ENCODE measurements around the gene HSF2BP.
"Not testable (repeated sequence)": the region's sequence is repeated elsewhere in the genome, so short reads cannot be mapped to it uniquely, and the experiment has no call there.

HSF2BP gene

GRCh38 chr21:43596616-43597015, 62.7 kb downstream of the HSF2BP start:
- no peak for DNase-seq

GRCh38 chr21:43595769-43596168, 63.5 kb downstream of the HSF2BP start:
- DNase-seq: not testable (repeated sequence)

GRCh38 chr21:43593078-43593477, 66.2 kb downstream of the HSF2BP start:
- no peak for DNase-seq

- no peak for DNase-seq
Measured at GRCh38 chr21:43591571-43591970, 67.7 kb downstream of the HSF2BP start.

DNA sequence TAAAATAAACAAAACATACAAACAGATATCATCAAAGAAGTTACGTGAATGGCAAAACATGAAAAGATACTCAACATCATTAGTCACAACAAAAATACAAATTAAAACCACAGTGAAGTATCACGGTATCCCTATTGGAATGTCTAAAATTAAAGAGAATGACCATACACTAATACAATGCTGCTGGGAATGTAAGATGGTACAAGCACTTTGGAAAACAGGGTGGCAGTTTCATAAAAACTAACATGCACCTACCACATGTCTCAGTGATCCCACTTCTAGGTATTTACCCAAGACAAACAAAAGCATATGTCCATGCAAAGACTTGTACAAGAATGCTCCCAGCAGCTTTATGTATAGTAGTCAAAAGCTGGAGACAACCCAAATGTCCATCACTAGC, 69.1 kb downstream of the HSF2BP start:
- no peak for DNase-seq

- DNase-seq: no peak
Measured at GRCh38 chr21:43588957-43589356, 70.3 kb downstream of the HSF2BP start.

DNA sequence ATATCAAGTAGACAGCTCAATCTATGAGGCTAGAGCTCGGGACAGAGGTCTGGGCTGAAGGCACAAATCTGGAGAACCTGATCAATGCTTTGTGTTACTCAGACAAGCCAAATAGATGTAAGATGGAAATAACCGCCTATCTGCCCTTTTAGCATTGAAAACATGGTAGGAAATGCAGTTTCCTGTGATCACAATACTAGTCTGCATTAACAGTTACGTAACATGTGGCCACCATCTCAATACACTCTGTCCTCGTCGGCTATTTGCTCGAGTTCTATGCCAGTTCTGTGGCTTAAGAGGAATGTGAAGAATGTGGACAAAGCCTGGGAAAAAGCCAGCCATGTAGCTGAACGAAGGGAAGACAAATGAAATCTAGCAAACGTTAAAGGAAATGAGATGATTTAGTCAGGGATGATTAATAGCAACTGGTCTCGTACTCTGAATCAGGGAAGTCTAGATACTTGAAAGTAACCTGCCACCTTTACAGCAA, 73.3 kb downstream of the HSF2BP start:
- DNase-seq: no peak

- DNase-seq: no peak
Measured at GRCh38 chr21:43585514-43585913, 73.8 kb downstream of the HSF2BP start.

GRCh38 chr21:43581453-43581852, 77.8 kb downstream of the HSF2BP start:
- DNase-seq: no peak

DNA sequence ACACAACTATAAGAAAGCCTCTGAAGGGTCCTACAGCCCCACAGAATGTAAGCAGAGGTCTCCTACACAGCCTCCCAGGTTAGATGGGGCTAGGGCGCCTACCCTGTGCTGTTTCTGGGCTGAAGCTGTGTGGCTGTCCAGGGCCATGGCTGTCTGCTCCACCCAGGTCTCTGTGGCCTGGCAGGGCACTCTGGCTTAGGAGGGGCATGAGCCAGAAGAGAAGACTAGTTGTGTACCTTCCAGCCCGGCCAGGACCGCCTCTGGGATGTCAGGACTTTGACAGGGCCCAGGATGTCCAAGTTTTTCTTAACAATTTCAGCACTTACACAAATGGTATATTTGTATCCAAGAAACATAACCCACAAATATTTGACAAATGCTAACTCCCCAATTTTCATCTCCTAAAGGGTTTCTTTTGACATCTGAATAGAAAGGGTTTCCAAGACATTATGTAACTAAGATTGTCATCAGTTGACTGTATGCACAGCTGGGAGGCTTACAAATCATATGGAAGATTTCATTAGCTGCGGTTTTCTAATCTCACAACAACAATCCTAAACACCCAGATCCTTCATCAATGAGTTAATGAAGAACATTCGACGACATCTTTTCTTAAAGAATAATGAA, 80.5 kb downstream of the HSF2BP start:
- no peak for DNase-seq

DNA sequence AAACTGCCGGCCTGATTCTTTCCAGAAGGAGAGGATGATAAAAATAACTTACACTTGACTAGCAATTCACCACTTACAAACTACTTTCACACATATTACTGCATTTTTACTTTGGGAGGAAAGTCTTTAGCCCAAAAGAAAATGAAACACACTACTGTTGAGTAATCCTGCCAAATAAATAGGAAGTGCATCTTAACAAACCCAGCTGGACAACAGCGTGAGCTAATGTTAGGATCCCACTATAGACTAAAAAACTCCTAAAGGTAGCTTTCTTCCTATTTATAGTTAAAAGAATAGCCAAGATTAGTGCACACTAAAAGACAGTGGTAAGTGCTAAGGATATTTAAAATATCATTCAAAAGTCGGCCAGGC, 83.8 kb downstream of the HSF2BP start:
- DNase-seq: no peak

DNA sequence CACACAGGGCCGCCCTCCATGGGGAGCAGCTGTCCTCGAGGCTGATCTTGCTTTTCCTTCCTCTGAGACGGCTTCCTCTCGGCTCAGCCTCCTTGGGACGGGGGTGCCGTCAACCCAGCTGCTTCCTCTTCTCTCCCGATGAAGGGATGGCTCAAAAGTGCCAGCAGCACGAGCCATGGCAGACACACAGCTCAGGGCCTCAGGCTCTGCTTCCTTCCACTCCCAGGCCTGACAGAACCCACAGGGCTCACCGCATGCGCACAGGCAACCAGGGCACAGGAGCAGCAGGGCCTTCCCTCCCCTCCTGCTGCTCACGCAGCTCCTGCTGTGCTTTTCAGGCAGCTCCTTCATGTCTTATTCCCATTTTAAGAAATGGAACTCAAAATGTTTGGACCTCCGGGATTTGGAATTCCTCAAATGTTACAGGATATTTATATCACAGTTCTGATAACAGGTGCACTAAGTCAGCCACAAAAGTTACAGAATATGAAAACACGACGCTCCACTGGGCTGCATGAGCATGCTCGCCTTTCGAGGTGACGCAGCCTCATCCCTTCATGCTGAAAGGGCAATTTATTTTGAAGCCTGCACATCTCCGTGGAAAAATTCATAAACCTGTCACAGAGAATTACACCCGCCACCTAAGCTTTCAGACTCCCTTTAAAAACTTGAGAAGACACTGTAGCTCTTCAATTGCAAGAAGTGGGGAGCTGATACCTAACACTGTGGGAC, 84.4 kb downstream of the HSF2BP start:
- DNase-seq: no peak

GRCh38 chr21:43573921-43574320, 85.4 kb downstream of the HSF2BP start:
- no peak for DNase-seq

DNA sequence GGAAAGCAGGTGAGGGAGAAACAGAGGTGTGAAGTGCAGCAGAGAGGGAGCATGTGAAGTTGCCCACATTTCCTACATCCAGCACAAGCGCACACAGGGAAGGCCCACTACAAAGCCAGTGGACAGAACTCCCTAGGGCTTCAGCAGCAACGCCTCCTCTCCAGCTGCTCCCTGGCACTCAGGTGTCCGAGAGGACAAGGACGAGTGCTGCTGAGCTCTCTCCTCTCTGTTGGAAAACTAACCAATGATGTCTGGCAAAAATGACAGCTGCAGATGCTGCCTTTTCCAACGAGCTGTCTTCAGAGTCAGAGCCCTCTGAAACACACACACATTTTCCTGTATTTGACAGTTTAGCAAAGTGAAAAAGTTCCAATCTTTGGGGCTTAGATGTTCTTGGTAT, 86.8 kb downstream of the HSF2BP start:
- no peak for DNase-seq

- DNase-seq: no peak
Measured at GRCh38 chr21:43571976-43572375, 87.3 kb downstream of the HSF2BP start.

DNA sequence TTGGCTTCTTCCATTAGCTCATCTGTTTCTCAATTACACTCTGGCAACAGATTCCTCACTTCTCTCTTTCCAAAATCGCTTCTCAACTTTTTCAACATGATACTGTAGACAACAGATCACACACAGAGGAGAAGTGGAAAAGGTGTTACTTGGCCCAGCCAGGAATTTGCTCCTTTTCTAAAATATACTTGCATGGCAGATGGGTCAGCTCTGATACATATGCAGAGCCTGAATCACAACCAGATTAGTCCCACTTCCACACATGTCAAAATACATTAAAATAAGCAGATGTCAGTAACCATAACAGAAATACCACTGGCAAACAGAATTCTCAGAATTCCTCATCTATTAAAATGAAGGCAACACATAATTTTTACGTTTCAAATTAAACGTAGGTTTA, 89.1 kb downstream of the HSF2BP start:
- DNase-seq: not testable (repeated sequence)

DNA sequence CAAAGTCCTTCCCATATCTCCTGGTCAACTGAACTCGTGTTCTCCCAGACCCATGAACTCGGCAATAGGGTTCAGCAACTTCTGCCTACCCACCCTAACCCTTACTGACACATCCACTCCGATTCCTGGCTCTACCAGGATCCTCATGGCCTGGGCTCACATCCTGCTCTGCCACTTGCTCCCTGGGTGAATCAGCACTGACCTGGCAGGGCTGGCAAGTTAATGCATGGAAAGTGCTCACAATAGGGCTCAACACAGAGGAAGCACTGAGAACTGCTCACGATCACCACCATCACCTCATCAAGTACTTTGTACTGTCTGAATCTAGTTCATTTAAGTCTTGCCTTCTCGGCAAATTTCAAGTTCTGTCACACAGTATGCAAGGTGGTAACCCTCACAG, 96.8 kb downstream of the HSF2BP start:
- DNase-seq: not testable (repeated sequence)

- DNase-seq: not testable (repeated sequence)
Measured at GRCh38 chr21:43540561-43540960, 118.7 kb downstream of the HSF2BP start.

GRCh38 chr21:43522495-43523131, 136.7 kb downstream of the HSF2BP start:
- DNase-seq: not testable (repeated sequence)

DNA sequence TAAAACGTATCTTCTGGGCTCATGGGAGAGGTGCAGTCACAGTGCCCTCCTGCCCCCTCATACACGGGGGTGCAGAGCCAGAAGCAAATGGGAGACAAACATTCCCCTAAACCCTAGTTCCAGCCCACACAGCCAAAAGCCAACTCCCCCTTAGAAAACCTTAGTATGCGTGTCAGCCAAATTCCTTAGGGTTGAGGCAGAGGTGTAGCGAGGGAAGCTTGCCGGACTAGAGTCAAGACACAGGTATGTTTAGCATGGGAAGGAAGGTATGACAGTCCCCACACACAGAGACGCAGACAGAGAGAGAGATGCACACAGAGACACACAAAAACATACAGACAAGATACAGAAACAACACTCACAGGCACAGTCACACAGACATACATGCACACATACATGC, 141.6 kb downstream of the HSF2BP start:
- not testable (repeated sequence) for DNase-seq

DNA sequence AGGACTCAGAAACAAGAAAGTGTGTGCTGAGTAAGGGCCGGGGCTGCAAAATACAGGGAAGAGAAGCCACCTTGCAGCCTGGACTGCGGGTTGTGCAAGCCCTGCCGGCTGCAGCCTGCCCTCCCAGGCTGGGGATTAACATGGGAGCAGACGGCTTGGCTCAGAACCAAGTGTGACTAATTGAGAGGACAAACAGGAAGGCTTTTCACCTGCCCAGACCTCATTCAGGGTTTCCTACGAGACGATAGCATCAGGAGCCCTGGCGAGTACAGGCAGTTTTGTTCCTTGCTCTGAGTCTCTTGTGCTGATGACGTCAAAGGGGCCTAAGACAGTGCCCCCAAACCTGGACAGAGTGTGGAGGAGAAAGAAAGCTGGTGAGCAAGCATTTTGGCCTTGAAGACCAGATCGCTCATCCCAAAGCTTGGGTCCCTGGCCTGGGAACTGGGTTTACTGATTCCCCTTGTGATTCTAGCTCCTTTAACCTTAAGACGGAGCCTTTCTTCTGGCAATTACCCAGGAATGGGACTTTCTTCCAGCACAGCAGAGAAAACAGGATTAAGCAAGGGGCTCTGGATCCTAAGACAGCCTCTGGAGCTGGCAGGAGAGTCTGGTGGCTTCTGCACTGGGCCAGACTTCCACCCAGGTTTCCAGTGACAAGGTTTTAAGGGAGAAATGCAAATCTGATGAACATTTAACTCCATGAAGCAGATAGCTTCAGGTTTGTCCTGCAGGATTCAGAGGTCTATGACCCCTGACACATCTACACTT, 142.2 kb downstream of the HSF2BP start:
- not testable (repeated sequence) for DNase-seq

GRCh38 chr21:43516295-43516847, 142.9 kb downstream of the HSF2BP start:
- DNase-seq: not testable (repeated sequence)

DNA sequence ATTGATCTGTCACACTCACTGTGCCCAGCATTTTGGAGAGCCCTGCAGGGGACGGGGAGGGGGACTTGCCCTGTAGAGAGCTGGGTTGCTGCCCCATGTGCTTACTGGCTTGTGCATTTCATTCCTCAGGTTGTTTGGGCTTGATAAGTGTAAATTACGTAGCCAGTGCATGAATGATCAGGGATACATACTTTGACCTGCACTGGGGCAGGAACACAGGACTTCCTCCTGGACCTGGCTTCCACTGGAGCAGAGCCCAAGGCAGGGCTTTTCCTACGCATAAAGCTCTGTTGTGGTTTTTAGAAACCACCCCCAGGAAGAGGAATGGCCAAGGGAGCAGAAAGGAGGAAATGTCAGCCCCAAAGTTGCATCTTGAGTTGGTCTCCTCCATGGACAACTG, 144.5 kb downstream of the HSF2BP start:
- DNase-seq: not testable (repeated sequence)

Data from stimulated activated CD4-positive, alpha-beta T cell treated with anti-CD3 and anti-CD28 coated beads, Interleukin-2, amount 100 ng/mL, for 48 hours (primary cell).